ENCODE measurements around the gene NACC2.

Gene NACC2

GRCh38 chr9:136024286-136024685 lies 70.8 kb downstream of the NACC2 start:
- no peaks in the 10 kb centered on the region for H3K9me3 ChIP-seq (ENCODE audit: control insufficient read depth in 5 of 5, low read length in 5 of 5)
- H3K27ac ChIP-seq (ENCODE audit: low read depth, low read length) = no peak overlapping the region
- H3K4me3 ChIP-seq (ENCODE audit: low read depth in 1 of 5, low read length in 5 of 5) = no peak overlapping the region
- peaks cover 11 to 22% (median 19%) of the 10 kb centered on the region in 5 donors for H3K4me1 ChIP-seq (ENCODE audit: control insufficient read depth in 5 of 5, insufficient read depth in 5 of 5, low read length in 5 of 5)
- H3K27me3 ChIP-seq (ENCODE audit: control insufficient read depth in 5 of 5, insufficient read depth in 4 of 5, low read length in 5 of 5) = no peaks in the 10 kb centered on the region
- H3K9ac ChIP-seq (ENCODE audit: low read length in 5 of 5) = peak overlapping the region in 2 of 5 donors; percentile 3 to 59
- H3K36me3 ChIP-seq (ENCODE audit: control insufficient read depth in 5 of 5, insufficient read depth in 5 of 5, low read length in 5 of 5) = peaks cover 0 to 13% (median 10%) of the 10 kb centered on the region in 5 donors

GRCh38 chr9:136023410-136024225 lies 71.5 kb downstream of the NACC2 start:
- Histone ChIP-seq H3K27me3 (ENCODE audit: control insufficient read depth in 5 of 5, insufficient read depth in 4 of 5, low read length in 5 of 5) (no peaks in the 10 kb centered on the region), H3K4me3 (ENCODE audit: low read depth in 1 of 5, low read length in 5 of 5) (no peak overlapping the region), H3K9me3 (ENCODE audit: control insufficient read depth in 5 of 5, low read length in 5 of 5) (no peaks in the 10 kb centered on the region), H3K27ac (ENCODE audit: low read depth, low read length) (no peak overlapping the region), H3K36me3 (ENCODE audit: control insufficient read depth in 5 of 5, insufficient read depth in 5 of 5, low read length in 5 of 5) (peaks cover 0 to 8% (median 4%) of the 10 kb centered on the region in 5 donors), H3K4me1 (ENCODE audit: control insufficient read depth in 5 of 5, insufficient read depth in 5 of 5, low read length in 5 of 5) (peaks cover 11 to 22% (median 19%) of the 10 kb centered on the region in 5 donors), H3K9ac (ENCODE audit: low read length in 5 of 5) (peak overlapping the region in 1 of 5 donors; percentile 59)

DNA sequence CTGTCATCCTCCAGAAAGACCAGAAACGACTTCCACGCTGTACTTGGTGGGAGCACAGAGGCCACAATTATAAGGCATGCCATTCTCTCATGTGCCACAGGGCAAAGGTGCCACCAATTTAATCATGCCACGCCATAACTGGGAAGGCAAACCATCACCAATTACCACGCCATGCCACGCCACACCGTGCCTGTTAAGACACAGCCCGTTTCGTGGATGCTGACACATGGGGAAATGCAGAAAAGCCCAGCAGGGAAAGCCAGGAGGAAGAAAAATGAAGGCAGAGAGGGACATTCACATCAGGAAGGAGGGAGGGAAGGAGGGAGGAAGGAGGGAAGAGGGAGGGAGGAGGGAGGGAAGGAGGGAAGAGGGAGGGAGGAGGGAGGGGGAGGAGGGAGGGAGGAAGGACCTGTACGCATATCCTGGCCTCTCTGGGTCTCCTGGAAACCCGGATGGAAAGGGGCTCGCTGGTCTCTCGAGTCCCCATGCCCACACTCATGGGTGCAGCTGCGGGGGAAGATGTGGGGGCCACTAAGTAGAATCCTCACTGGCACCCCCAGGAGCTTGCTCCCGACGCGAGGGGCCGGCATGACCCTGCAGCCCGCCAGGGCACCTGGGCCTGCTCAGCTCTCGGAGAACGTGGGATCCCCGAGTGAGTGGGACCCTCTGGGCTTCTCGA lies 72.2 kb downstream of the NACC2 start:
- Histone ChIP-seq H3K36me3 (ENCODE audit: control insufficient read depth in 5 of 5, insufficient read depth in 5 of 5, low read length in 5 of 5) (peaks cover 0 to 6% (median 0%) of the 10 kb centered on the region in 5 donors), H3K4me1 (ENCODE audit: control insufficient read depth in 5 of 5, insufficient read depth in 5 of 5, low read length in 5 of 5) (peaks cover 11 to 22% (median 19%) of the 10 kb centered on the region in 5 donors), H3K9ac (ENCODE audit: low read length in 5 of 5) (no peak overlapping the region), H3K27me3 (ENCODE audit: control insufficient read depth in 5 of 5, insufficient read depth in 4 of 5, low read length in 5 of 5) (no peaks in the 10 kb centered on the region), H3K27ac (ENCODE audit: low read depth, low read length) (no peak overlapping the region), H3K9me3 (ENCODE audit: control insufficient read depth in 5 of 5, low read length in 5 of 5) (no peaks in the 10 kb centered on the region), H3K4me3 (ENCODE audit: low read depth in 1 of 5, low read length in 5 of 5) (no peak overlapping the region)

GRCh38 chr9:136021872-136022681 lies 73.0 kb downstream of the NACC2 start:
- H3K4me1 ChIP-seq (ENCODE audit: control insufficient read depth in 5 of 5, insufficient read depth in 5 of 5, low read length in 5 of 5) = peaks cover 11 to 22% (median 19%) of the 10 kb centered on the region in 5 donors
- H3K36me3 ChIP-seq (ENCODE audit: control insufficient read depth in 5 of 5, insufficient read depth in 5 of 5, low read length in 5 of 5) = peaks cover 0 to 6% (median 0%) of the 10 kb centered on the region in 5 donors
- no peaks in the 10 kb centered on the region for H3K27me3 ChIP-seq (ENCODE audit: control insufficient read depth in 5 of 5, insufficient read depth in 4 of 5, low read length in 5 of 5)
- no peak overlapping the region for H3K9ac ChIP-seq (ENCODE audit: low read length in 5 of 5)
- H3K9me3 ChIP-seq (ENCODE audit: control insufficient read depth in 5 of 5, low read length in 5 of 5) = no peaks in the 10 kb centered on the region
- H3K4me3 ChIP-seq (ENCODE audit: low read depth in 1 of 5, low read length in 5 of 5) = no peak overlapping the region
- H3K27ac ChIP-seq (ENCODE audit: low read depth, low read length) = no peak overlapping the region

DNA sequence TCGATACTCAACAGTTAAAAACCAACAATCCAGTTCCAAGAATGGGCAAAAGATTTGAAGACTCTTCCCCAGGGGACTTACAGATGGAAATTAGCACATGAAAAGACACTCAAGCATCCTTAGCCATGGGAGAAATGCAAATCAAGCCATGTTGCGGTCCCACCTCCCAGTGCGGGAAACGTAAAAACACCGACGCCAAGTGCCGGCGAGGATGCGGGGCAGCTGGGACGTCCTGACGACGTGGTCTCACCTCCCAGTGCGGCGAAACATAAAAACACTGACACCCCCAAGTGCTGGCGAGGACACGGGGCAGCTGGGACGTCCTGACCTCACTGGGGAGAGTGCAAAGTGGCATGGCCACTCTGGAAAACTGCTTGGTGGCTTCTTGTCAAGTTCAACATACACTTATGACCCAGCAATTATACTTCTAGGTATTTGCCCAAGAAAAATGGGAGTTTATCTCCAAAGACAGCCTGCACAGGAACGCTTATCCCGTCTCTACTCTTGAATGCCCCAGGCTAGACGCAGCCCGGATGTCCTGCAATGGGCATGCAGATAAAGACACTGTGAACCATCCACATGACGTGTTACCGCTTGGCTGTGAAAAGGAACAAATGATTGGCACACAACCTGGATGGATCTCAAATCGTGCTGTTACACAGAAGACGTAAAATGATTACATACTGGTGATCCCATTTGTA lies 73.8 kb downstream of the NACC2 start:
- Histone ChIP-seq H3K27me3 (ENCODE audit: control insufficient read depth in 5 of 5, insufficient read depth in 4 of 5, low read length in 5 of 5) (no peaks in the 10 kb centered on the region), H3K9me3 (ENCODE audit: control insufficient read depth in 5 of 5, low read length in 5 of 5) (no peaks in the 10 kb centered on the region), H3K4me3 (ENCODE audit: low read depth in 1 of 5, low read length in 5 of 5) (no peak overlapping the region), H3K4me1 (ENCODE audit: control insufficient read depth in 5 of 5, insufficient read depth in 5 of 5, low read length in 5 of 5) (peaks cover 11 to 26% (median 19%) of the 10 kb centered on the region in 5 donors), H3K27ac (ENCODE audit: low read depth, low read length) (no peak overlapping the region), H3K9ac (ENCODE audit: low read length in 5 of 5) (no peak overlapping the region), H3K36me3 (ENCODE audit: control insufficient read depth in 5 of 5, insufficient read depth in 5 of 5, low read length in 5 of 5) (peaks cover 0 to 6% (median 5%) of the 10 kb centered on the region in 5 donors)

DNA sequence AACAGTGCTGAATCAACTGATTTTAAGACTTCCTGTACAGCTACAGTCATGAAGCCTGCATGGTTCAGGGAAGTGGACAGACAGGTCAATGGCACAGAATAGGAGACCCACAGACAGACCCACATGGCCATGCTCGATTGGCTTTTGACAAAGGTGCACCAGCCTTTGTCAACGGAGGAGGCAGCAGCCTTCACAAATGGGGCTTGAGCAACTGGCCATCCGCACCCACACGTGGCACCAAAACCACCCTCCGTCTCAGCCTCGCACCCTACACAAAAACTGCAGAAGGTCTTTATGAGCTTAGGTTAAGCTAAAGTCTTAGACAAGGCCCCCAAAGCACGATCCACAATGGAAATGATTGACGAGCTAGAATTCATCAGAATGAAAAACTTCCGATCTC lies 74.4 kb downstream of the NACC2 start:
- no peaks in the 10 kb centered on the region for H3K27me3 ChIP-seq (ENCODE audit: control insufficient read depth in 5 of 5, insufficient read depth in 4 of 5, low read length in 5 of 5)
- H3K4me3 ChIP-seq (ENCODE audit: low read depth in 1 of 5, low read length in 5 of 5) = no peak overlapping the region
- H3K4me1 ChIP-seq (ENCODE audit: control insufficient read depth in 5 of 5, insufficient read depth in 5 of 5, low read length in 5 of 5) = peaks cover 11 to 31% (median 20%) of the 10 kb centered on the region in 5 donors
- H3K27ac ChIP-seq (ENCODE audit: low read depth, low read length) = no peak overlapping the region
- no peak overlapping the region for H3K9ac ChIP-seq (ENCODE audit: low read length in 5 of 5)
- peaks cover 0 to 6% (median 5%) of the 10 kb centered on the region in 5 donors for H3K36me3 ChIP-seq (ENCODE audit: control insufficient read depth in 5 of 5, insufficient read depth in 5 of 5, low read length in 5 of 5)
- no peaks in the 10 kb centered on the region for H3K9me3 ChIP-seq (ENCODE audit: control insufficient read depth in 5 of 5, low read length in 5 of 5)

- Histone ChIP-seq H3K9me3 (ENCODE audit: control insufficient read depth in 5 of 5, low read length in 5 of 5) (no peaks in the 10 kb centered on the region), H3K4me1 (ENCODE audit: control insufficient read depth in 5 of 5, insufficient read depth in 5 of 5, low read length in 5 of 5) (peaks cover 11 to 35% (median 20%) of the 10 kb centered on the region in 5 donors), H3K36me3 (ENCODE audit: control insufficient read depth in 5 of 5, insufficient read depth in 5 of 5, low read length in 5 of 5) (peaks cover 0 to 7% (median 6%) of the 10 kb centered on the region in 5 donors), H3K27ac (ENCODE audit: low read depth, low read length) (no peak overlapping the region), H3K4me3 (ENCODE audit: low read depth in 1 of 5, low read length in 5 of 5) (no peak overlapping the region), H3K9ac (ENCODE audit: low read length in 5 of 5) (no peak overlapping the region), H3K27me3 (ENCODE audit: control insufficient read depth in 5 of 5, insufficient read depth in 4 of 5, low read length in 5 of 5) (no peaks in the 10 kb centered on the region)
Observed at GRCh38 chr9:136020206-136020605, 74.9 kb downstream of the NACC2 start.

DNA sequence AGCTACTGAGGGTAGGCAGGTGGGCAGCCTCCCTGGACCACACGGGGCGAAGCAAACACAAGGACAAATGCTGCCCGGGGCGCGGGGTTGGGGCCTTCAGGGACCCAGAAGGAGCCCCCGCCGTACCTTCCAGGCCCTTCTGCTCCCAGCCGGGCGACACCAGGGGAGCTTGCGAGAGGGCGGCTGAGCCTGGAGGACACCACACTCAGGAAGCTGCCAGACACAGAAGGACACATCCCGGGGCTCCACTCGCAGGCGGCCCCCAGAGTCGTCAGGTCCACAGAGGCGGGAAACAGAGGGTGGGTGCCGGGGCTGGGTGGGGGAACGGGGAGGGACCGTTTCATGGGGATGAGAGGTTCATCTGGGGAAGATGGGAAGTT lies 75.4 kb downstream of the NACC2 start:
- peaks cover 8 to 35% (median 15%) of the 10 kb centered on the region in 5 donors for H3K4me1 ChIP-seq (ENCODE audit: control insufficient read depth in 5 of 5, insufficient read depth in 5 of 5, low read length in 5 of 5)
- H3K36me3 ChIP-seq (ENCODE audit: control insufficient read depth in 5 of 5, insufficient read depth in 5 of 5, low read length in 5 of 5) = peaks cover 0 to 12% (median 6%) of the 10 kb centered on the region in 5 donors
- no peak overlapping the region for H3K9ac ChIP-seq (ENCODE audit: low read length in 5 of 5)
- no peaks in the 10 kb centered on the region for H3K9me3 ChIP-seq (ENCODE audit: control insufficient read depth in 5 of 5, low read length in 5 of 5)
- H3K4me3 ChIP-seq (ENCODE audit: low read depth in 1 of 5, low read length in 5 of 5) = no peak overlapping the region
- no peaks in the 10 kb centered on the region for H3K27me3 ChIP-seq (ENCODE audit: control insufficient read depth in 5 of 5, insufficient read depth in 4 of 5, low read length in 5 of 5)
- H3K27ac ChIP-seq (ENCODE audit: low read depth, low read length) = no peak overlapping the region

GRCh38 chr9:136019041-136019680 lies 75.9 kb downstream of the NACC2 start:
- H3K36me3 ChIP-seq (ENCODE audit: control insufficient read depth in 5 of 5, insufficient read depth in 5 of 5, low read length in 5 of 5) = peaks cover 0 to 16% (median 6%) of the 10 kb centered on the region in 5 donors
- no peaks in the 10 kb centered on the region for H3K9me3 ChIP-seq (ENCODE audit: control insufficient read depth in 5 of 5, low read length in 5 of 5)
- no peak overlapping the region for H3K9ac ChIP-seq (ENCODE audit: low read length in 5 of 5)
- H3K27me3 ChIP-seq (ENCODE audit: control insufficient read depth in 5 of 5, insufficient read depth in 4 of 5, low read length in 5 of 5) = no peaks in the 10 kb centered on the region
- no peak overlapping the region for H3K27ac ChIP-seq (ENCODE audit: low read depth, low read length)
- no peak overlapping the region for H3K4me3 ChIP-seq (ENCODE audit: low read depth in 1 of 5, low read length in 5 of 5)
- H3K4me1 ChIP-seq (ENCODE audit: control insufficient read depth in 5 of 5, insufficient read depth in 5 of 5, low read length in 5 of 5) = peaks cover 2 to 32% (median 10%) of the 10 kb centered on the region in 5 donors

Measured in subcutaneous abdominal adipose tissue (tissue), 5 donors.